GM21737 (cell line): ENCODE measurements around the gene SNX19.

Experiments
- ATAC-seq: cut with Tn5 transposase; IDR thresholded peaks from one replicate; pipeline ENCODE4 v1.9.1; 2021; ENCODE audit warnings: mild to moderate bottlenecking, moderate library complexity; ENCODE audit not compliant: unreplicated experiment

SNX19 gene

DNA sequence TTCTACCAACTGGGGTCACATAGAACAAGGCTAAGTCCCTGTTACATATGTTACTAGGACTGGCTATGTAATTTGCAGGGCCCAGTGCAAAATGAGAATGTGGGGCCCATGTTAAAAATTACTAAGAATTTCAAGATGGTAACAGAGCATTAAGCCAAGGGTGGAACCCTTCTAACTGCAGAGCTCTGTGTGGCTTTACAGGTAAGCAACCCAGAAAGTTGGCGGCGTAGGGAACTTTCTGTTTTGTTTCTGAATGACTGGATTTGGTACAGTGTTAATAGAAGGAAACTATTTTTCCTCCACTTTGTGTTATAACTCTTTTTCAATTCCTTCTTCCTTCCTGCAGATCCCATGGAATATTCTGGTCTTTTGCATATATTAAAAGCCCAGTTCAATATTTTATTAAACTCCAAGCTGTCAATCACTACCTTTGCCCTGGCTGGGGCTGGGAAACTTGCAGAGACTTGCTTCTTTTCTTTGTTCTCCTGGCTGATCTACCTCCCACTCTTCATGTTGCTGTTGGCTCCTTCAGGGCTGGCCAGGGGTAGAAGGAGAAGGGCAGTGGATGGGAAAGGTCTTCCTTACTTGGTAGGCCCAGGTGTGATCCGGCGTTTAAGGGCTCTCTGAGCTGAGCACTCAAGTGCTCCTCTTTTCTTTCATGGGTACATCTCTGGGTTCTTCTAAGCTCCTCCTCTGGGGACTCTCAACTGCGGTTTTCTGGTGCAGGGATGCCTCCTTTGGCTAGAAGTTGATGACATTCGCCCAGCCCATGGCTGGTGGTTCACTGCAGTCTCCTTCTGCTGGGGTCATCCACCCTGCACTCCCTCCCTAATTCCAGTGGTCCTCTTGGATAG lies 67.7 kb downstream of the SNX19 start:
- ATAC-seq, result no peak

GRCh38 chr11:130847517-130847916 lies 68.8 kb downstream of the SNX19 start:
- ATAC-seq, result no peak

DNA sequence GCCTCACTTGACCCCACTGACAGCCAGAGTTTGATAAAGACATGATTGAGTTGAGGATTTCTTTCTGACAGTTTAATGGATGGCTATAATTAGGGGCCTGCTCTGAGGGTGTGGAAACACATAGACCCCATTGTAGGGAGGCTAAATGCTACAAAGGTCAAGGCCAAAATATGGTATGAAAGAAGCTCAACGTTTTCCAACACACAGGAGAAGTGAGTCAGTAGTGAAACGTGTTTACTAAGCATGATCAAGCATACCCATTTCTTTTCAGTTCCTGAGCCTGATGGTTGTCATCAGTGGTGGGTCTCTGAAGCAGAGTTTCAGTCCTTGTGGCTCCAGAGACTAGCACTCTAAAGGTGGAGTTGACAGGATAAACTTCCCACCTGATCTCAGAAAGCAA lies 69.7 kb downstream of the SNX19 start:
- no peak for ATAC-seq

- no peak for ATAC-seq
Measured at GRCh38 chr11:130842001-130842400, 74.3 kb downstream of the SNX19 start.

DNA sequence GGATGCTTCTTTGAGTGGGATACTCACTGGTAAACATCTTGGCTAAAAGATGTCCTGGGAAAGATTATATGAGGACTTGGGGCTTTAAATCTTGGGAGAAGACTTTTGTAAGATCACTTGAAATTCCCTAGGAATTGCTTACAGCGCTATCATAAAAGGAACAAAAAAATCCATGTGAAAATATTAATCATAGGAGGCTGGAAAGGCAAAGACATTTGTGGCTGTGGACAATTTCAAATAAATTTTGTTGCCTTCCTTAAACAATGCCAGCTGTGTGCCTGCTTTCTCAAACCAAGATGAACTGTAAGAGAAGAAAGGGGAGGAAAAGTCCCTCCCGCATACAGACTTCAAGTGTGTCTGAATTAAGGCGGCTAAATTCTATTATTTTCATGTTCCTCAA lies 75.6 kb downstream of the SNX19 start:
- ATAC-seq, result no peak

- ATAC-seq, result no peak
Measured at GRCh38 chr11:130839981-130840666, 76.2 kb downstream of the SNX19 start.

- no peak for ATAC-seq
Measured at GRCh38 chr11:130837194-130837593, 79.1 kb downstream of the SNX19 start.

DNA sequence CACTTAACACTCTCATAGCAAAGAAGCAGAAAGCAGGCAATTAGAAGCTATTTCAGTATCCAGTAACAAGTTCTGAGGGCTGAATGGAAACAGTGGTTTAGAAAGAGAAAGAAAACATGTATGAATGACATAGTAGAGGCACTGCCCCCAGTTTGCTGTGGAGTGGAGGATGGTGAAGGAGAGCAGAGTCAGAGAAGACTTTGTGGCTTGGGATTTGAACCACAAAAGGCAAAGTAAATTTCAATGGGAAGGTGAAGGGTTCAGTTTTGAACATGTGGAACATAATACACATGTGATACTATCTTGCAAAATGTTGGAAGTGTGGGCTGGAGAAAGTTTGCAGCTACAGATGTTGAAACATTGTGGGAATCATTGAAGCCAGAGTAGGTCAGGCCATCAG lies 81.4 kb downstream of the SNX19 start:
- no peak for ATAC-seq

GRCh38 chr11:130832566-130833425 lies 83.5 kb downstream of the SNX19 start:
- no peak for ATAC-seq

DNA sequence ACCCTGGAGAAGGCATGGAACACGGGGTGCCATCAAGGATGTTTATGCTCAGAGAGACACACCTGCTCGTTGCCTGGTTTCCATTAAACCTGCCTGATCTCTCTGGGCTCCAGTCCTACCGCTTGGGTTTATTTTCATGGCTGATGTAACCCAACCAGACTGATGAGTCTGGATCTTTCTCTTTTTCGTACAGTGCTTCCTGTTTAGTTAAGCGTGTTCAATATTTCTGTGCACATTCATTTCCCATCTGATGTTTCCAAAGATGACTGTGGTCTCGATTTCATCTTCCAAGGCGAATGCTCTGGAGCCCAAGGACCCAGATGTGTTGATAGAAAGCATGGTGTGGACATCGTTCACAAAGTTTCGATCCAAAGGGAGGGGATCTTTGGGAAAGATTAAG lies 84.3 kb downstream of the SNX19 start:
- no peak for ATAC-seq

DNA sequence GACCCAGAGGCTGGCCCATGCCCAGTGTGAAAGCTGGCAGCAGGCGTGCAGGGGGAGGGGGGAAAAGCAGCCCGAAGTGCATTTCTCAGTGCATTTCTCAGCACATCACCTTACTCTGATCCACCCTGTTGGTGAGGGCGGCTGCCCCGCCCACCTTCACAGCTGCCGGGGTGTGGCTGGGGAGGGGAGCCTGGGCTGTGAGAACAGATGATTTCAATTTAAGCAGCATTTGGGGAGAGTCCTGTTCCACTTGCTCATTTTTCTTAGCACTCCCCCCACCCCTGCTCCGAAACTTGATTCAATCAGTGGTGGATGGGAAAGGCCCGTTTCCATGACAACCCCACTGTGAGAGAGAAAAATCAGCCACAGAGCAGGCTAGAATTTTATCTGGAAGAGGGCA lies 84.8 kb downstream of the SNX19 start:
- ATAC-seq, result no peak

DNA sequence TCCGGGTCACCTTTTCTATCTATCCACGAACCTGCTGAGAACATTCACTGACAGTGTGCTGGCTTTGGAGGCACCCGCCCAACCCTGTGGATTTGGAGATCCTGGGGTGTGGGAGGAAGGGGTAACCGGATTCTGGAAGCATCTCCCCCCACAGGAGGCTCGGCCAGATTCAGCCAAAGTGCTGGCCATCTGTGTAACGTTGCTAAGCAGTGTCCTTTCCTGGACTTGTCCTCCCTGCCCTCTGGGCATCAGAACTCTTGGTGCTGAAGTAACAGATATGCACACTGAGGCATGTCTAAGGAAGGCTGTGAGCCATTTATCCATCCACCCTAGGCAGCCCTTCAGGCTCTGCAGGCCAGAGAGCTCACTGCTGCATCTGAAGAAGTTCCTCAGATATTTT lies 85.7 kb downstream of the SNX19 start:
- no peak for ATAC-seq

GRCh38 chr11:130829920-130830511 lies 86.3 kb downstream of the SNX19 start:
- ATAC-seq, result no peak

- ATAC-seq, result no peak
Measured at GRCh38 chr11:130828741-130829140, 87.5 kb downstream of the SNX19 start.

DNA sequence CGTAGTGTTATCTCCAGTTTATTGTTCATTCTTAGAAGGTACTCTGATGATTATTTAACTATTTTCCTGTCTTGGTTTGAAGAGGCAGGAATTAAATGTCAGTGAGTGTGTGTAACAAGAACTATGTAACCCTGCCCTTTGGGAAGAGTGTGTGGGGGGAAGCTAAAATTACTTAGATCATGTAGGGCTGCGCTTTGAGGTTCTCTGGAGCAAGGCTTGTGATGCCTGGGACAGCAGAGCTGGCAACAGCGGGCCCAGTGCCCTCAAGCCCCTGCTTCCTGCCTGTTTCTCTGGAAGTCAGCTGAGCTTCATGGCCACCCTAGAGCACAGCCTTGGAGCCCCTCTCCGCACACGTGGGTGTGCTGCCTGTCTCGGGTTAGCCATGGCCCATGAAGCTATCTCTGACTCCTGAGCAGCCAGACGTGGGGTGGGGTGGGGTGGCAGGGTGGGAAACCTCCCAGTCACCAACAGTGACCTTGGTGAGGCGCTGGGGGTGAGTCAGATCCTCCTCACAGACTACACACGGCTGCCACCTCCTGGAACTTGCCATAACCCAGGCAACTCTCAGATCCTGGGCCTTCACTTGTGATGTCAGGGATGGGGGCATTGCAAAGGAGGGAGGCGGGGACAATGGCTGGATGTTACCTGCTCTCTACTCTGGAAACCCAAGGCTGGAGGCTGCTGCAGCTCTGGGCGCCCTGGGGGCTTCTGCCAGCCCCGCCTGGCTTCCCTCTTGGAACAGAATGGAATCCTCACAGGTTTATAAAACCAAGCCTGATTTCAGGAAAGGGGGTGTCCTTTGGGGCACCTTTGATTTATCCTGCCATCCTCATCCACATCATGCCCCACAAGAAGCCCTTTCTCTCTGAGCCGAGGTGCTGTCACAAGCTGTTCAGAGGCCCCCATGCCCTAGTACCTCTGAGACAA lies 88.6 kb downstream of the SNX19 start:
- no peak for ATAC-seq

DNA sequence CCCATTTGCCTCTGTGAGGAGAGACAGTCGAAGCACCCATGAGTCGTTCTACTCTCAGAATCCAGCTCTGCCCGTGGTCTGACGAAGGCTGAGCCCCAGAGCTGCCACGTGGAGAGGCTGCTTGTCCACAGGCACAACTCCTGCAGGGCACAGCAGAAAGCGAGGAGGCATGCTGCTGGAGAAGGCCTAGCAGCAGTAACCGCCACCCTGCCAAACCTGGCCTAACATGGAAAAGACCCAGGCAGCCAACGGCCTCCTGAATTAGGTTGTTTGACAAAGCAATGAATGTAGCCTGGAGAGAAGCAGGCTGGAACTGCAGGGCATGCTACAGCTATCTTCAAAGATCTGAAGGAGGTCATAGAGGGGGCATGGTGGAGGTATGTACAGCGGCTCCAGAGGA lies 89.7 kb downstream of the SNX19 start:
- no peak for ATAC-seq

DNA sequence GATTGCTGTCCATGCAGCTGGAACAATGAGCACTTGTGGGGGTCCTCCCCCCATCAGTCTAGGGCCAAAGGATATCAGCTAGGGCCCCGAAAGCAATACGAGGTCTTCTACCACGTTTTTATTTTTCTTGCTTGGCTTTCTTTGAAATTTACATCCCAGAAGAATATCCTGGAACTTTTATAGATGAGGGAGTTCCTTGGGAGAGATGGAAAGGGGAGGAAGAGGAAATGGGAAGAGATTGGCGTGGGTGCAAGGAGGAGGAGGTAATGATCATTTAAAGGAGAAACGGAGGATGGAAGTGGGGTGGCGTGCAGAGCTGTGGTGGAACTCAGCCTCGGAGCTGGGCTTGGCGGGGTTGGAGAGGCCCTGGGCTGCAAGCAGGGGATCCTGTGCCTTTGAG lies 90.3 kb downstream of the SNX19 start:
- ATAC-seq, result no peak

GRCh38 chr11:130825561-130825960 lies 90.7 kb downstream of the SNX19 start:
- ATAC-seq, result no peak
